Measurements from ENCODE around the gene YWHAG. TPM values are rescaled to one million over a fixed set of nuclear protein-coding genes. Genes with fewer than 3 reads are reported as not detected.

YWHAG gene
- total RNA-seq, 1 donor from 2014 or later: 200 TPM

DNA sequence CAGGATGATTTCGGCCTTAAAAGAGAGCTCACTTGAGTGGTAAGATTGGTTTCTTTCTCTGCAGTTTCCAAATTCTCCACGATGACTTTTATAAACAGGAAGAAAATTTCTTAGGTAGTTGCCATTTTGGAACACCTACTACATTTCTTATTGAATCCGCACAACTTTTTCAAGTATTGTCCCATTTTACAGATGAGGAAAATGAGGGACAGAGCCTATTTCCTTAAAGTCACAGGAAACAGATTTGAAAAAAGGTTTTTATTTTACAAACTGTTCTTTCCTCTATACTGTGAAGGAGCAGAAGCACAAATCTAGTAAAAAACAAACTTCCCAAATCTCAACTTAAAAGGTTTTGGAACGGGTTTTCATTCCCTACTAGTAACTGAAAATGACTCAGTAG is 2.7 kb downstream of the YWHAG start:
- peaks cover 2% of the 10 kb centered on the region for H3K9me3 Mint-ChIP-seq
- TF ChIP-seq, protein P1, sequence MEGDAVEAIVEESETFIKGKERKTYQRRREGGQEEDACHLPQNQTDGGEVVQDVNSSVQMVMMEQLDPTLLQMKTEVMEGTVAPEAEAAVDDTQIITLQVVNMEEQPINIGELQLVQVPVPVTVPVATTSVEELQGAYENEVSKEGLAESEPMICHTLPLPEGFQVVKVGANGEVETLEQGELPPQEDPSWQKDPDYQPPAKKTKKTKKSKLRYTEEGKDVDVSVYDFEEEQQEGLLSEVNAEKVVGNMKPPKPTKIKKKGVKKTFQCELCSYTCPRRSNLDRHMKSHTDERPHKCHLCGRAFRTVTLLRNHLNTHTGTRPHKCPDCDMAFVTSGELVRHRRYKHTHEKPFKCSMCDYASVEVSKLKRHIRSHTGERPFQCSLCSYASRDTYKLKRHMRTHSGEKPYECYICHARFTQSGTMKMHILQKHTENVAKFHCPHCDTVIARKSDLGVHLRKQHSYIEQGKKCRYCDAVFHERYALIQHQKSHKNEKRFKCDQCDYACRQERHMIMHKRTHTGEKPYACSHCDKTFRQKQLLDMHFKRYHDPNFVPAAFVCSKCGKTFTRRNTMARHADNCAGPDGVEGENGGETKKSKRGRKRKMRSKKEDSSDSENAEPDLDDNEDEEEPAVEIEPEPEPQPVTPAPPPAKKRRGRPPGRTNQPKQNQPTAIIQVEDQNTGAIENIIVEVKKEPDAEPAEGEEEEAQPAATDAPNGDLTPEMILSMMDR (conservative IDR thresholded peaks at IDR 0.05): no peak
- peaks cover 22% of the 10 kb centered on the region for H3K36me3 Mint-ChIP-seq (ENCODE audit: low read depth)
- no peak overlapping the region for H3K27ac Mint-ChIP-seq (ENCODE audit: unreplicated experiment)
- no peaks in the 10 kb centered on the region for H3K27me3 Mint-ChIP-seq (ENCODE audit: low read depth)
- peak overlapping the region; percentile 98 for H3K4me3 Mint-ChIP-seq
- peaks cover 41% of the 10 kb centered on the region for H3K4me1 Mint-ChIP-seq
- DNase-seq (ENCODE audit: low read depth, low spot score): no peak

DNA sequence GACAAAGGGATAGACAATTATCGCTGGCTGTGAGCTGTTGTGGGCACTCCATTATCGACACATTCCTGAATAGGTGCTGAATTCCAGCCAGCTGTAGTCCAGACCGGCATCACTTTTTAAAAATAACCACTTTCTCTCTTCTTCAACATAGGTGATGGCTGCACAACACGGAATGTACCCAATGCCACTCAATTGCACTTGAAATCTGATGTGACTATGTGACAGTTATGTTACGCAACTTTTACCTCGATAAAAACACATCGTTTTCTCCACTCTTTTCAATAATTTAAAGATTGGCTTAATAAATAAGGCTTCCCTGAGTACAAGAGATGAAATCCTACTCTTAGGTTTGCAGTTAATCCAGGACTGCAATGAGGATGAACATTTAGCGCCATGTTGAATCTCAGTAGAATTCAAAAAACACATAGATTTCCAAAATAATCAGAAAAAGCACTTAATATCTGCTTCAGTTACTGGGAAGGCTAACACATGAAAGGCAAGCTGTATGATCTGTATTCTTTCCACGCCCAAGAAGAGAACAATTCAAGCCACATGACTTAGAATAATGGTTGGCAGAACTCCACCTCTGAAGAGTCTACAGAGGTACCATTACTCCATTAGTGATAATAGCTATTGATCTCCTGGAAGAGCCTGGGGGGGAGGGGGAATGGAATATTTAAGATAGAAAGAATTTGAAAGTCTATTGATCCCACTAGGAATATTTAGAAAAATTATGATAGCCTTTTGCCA is 3.6 kb downstream of the YWHAG start:
- TF ChIP-seq, protein P1 (conservative IDR thresholded peaks at IDR 0.05): no peak
- Mint-ChIP-seq H3K4me3 (peak overlapping the region; percentile 98), H3K27me3 (ENCODE audit: low read depth) (no peaks in the 10 kb centered on the region), H3K4me1 (peaks cover 41% of the 10 kb centered on the region), H3K9me3 (peaks cover 2% of the 10 kb centered on the region), H3K27ac (ENCODE audit: unreplicated experiment) (no peak overlapping the region), H3K36me3 (ENCODE audit: low read depth) (peaks cover 24% of the 10 kb centered on the region)
- DNase-seq (ENCODE audit: low read depth, low spot score): no peak

DNA sequence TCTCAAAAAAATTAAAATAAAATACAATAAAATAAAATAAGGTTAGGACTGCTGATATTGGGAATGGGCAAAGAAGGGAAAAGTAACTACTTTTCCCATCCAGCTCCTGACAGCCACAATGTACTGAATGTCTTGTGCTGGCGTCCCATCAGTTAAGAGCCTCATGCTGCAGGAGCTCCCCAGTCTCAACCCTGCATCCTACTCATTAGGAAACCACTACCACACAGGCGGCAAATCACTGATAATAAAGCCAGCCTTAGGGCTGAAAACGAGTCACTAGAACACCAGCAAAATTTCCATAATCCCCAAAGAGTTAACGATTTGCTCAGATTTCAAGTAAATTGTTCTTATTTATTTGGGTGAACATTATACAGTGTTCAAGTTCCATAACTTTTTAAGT is 4.3 kb downstream of the YWHAG start:
- H3K27ac Mint-ChIP-seq (ENCODE audit: unreplicated experiment): no peak overlapping the region

GRCh38 chr7:76353744-76354143 is 5.0 kb downstream of the YWHAG start:
- peaks cover 34% of the 10 kb centered on the region for H3K36me3 Mint-ChIP-seq (ENCODE audit: low read depth)
- TF ChIP-seq, protein P1 (conservative IDR thresholded peaks at IDR 0.05): no peak
- H3K4me3 Mint-ChIP-seq: peak overlapping the region; percentile 28
- no peak for DNase-seq (ENCODE audit: low read depth, low spot score)
- peaks cover 33% of the 10 kb centered on the region for H3K4me1 Mint-ChIP-seq
- peaks cover 2% of the 10 kb centered on the region for H3K9me3 Mint-ChIP-seq
- H3K27me3 Mint-ChIP-seq (ENCODE audit: low read depth): no peaks in the 10 kb centered on the region
- no peak overlapping the region for H3K27ac Mint-ChIP-seq (ENCODE audit: unreplicated experiment)

More for the DNA sequence above, 4.3 kb downstream of the YWHAG start:
- Mint-ChIP-seq H3K4me3 (peak overlapping the region; percentile 47), H3K27me3 (ENCODE audit: low read depth) (no peaks in the 10 kb centered on the region), H3K4me1 (peaks cover 36% of the 10 kb centered on the region), H3K9me3 (peaks cover 2% of the 10 kb centered on the region), H3K36me3 (ENCODE audit: low read depth) (peaks cover 30% of the 10 kb centered on the region)
- TF ChIP-seq, protein P1 (conservative IDR thresholded peaks at IDR 0.05): no peak
- no peak for DNase-seq (ENCODE audit: low read depth, low spot score)

- Mint-ChIP-seq H3K4me3 (peak overlapping the region; percentile 38), H3K4me1 (peaks cover 33% of the 10 kb centered on the region), H3K27me3 (ENCODE audit: low read depth) (no peaks in the 10 kb centered on the region), H3K36me3 (ENCODE audit: low read depth) (peaks cover 38% of the 10 kb centered on the region), H3K9me3 (peaks cover 2% of the 10 kb centered on the region), H3K27ac (ENCODE audit: unreplicated experiment) (no peak overlapping the region)
- DNase-seq (ENCODE audit: low read depth, low spot score): no peak
- TF ChIP-seq, protein P1 (conservative IDR thresholded peaks at IDR 0.05): no peak
Observed at GRCh38 chr7:76352193-76352592, 6.6 kb downstream of the YWHAG start.
